Activated CD4-positive, alpha-beta T cell treated with anti-CD3 and anti-CD28 coated beads, Interleukin-2, amount 50 U/mL, for 4 hours (primary cell): ENCODE results near the gene FYCO1.

ENCODE experiments used
- DNase-seq, 2 experiments: peaks; one replicate each; pipeline ENCODE4 v3.0.0-alpha.2; 2020

FYCO1 gene

GRCh38 chr3:45874677-45875346, 120.8 kb downstream of the FYCO1 start:
- DNase-seq: no peak

- DNase-seq: no peak
These were observed 122.0 kb downstream of the FYCO1 start for GRCh38 chr3:45873638-45874037.

GRCh38 chr3:45873036-45873435, 122.6 kb downstream of the FYCO1 start:
- DNase-seq: no peak

- DNase-seq: no peak
These were observed 123.1 kb downstream of the FYCO1 start for GRCh38 chr3:45872569-45872968.

GRCh38 chr3:45871780-45872179, 123.8 kb downstream of the FYCO1 start:
- DNase-seq: no peak

GRCh38 chr3:45870099-45870498, 125.5 kb downstream of the FYCO1 start:
- peak; percentile 43 to 49 for DNase-seq

- no peak for DNase-seq
These were observed 126.0 kb downstream of the FYCO1 start for GRCh38 chr3:45869638-45870037.

GRCh38 chr3:45868650-45869049, 127.0 kb downstream of the FYCO1 start:
- no peak for DNase-seq

GRCh38 chr3:45868213-45868612, 127.4 kb downstream of the FYCO1 start:
- DNase-seq: no peak
